Measurements from ENCODE around the gene CST4.
"Not testable (repeated sequence)": the region's sequence is repeated elsewhere in the genome, so short reads cannot be mapped to it uniquely, and the experiment has no call there.

The CST4 gene

GRCh38 chr20:23640671-23641667, 47.9 kb downstream of the CST4 start:
- no peak for DNase-seq (ENCODE audit: low spot score)

DNA sequence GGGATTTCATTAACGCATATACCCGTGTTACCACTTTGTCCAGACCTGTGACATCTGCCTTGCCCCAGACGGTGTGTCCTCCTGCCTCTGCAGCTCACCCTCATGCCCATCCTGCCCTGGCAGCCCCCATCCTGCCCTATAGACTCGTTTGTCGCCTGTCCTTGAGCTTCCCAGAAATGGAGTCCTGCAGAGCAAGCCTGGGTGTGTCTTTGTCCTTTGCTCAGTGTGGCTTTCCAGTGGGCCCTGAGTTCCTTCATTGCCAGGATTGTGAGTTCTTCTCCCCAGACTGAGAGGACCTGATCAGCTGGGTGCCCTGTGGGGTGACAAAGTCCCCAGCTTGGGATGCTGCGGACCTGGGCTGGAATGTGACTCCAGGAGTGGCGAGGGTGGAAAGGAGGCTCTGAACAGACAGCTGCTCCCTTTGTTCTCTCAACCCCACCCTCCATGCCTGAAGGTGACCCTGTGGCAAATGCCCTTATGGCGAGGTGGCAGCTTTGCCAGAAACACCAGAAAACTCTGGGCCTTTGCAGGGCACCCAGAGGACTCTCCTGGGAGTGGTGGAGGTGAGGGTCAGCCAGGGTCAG, 48.7 kb downstream of the CST4 start:
- DNase-seq (ENCODE audit: low spot score), result no peak

DNA sequence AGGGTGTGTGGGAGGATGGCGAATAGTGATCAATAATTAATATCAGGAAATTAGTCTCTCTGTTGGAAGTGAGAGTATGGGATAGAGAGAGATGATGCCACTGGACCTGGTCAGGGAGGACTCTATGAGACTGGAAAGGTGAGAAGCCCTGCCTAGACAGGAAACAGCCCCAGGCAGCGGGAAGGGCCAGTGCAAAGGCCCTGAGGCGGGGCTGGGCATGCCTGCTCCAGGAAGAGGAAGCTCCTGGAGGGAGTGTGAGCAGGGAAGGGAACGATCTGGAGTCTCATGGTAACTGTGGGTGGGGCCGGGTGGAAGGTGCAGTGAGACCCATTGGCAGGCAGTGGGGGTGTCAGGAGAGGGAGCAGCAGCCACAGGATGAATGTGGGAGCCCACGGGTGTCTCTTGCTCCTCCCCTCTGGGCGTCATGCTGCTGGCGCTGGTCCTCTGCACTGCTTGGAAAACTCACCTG, 49.3 kb downstream of the CST4 start:
- DNase-seq (ENCODE audit: low spot score), result no peak

DNA sequence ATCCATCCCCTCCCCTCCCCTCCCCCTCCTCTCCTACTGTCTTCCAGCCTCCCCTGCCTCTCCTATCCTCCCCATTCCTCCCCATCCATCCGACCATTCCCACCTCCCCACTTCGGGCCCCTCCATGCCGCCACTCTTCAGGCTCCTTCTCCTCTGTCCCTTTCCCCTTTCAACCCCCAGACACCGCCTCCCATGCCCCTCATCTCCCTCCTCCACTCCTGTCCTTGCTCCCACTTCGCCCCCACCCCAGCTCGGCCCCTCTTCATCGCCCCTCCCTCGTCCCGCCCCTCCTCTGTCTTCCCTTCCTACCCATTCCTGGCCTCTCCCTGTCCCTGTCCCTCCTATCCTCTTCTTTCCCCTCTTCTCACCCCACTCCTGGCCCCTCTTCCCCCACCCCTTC, 50.5 kb downstream of the CST4 start:
- no peak for DNase-seq (ENCODE audit: low spot score)

DNA sequence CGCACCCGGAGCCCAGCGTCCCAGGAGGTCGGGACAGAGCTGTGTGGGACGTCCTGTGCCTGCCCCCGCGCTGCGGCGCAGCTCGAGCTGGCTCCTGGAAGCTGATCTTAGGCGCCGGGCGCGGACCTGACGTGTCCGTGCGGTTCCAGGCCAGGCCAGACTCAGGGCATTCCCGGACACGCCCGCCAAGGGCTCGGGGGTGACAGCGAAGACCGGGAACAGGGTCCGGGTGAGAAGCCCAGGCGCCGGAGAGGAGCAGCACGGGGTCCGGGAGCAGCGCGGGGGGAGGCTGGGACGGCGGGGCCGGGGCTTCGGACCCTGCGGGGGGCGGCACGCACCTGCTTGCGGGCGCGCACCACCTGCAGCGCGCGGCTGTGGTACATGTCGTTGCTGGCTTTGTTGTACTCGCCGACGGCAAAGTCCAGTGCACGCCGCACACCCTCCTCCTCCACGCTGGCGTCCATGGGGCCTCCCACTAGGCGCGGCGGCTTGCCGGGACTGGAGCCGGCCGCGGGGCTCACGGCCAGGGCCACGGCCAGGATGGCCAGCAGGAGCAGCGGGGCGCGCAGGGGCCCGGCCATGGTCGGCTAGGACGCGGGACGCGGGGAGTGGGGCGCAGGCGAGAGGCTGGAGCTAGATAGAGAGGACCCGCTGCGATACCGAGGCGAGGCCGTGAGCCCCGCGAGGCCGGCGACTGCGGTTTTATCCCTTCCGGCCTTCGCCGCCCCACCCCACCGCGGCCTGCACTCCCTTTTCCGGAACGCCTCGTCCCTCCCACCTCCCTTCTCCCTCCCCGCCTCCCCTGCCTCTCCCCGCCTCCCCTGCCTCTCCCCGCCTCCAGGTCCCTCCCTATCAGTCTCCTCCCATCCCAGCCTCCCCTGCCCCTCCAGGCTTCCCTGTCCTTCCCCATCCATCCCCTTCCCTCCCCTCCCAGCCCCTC, 51.3 kb downstream of the CST4 start, which contains the start of gene CST3:
Gene CST3 (minus strand): TSS at position 674 of the 940 bp plus-strand sequence. CDS start 93 bp downstream, at position 581.
- peak; percentile 90 for DNase-seq (ENCODE audit: low spot score)

GRCh38 chr20:23636908-23637281, 51.9 kb downstream of the CST4 start:
- no peak for DNase-seq (ENCODE audit: low spot score)

- DNase-seq (ENCODE audit: low spot score), result no peak
These were observed 52.5 kb downstream of the CST4 start for GRCh38 chr20:23636182-23636907.

DNA sequence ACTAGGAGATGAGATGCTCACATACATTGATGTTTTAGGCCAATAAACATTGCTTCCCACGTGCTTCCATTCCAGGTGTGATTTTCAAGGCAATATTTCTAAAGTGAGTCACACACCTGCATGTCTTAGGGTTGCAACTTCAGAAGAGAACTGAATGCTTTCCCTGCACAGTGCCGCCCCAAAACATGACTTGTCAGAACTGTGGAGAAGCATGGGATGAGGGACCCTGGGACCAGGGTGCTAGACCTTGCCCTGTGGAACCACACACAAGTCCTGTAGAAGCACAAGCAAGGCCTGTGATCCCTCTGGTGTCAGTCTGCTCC, 53.1 kb downstream of the CST4 start:
- not testable (repeated sequence) for DNase-seq (ENCODE audit: low spot score)

All from iPS-NIHi11 (cell line).